Activated CD8-positive, alpha-beta memory T cell treated with anti-CD3 and anti-CD28 coated beads for 24 hours (primary cell): ENCODE data around the gene ASPRV1.

Experiments
- DNase-seq: peaks from one replicate; pipeline ENCODE4 v3.0.0-alpha.2; 2020

ASPRV1 gene

DNA sequence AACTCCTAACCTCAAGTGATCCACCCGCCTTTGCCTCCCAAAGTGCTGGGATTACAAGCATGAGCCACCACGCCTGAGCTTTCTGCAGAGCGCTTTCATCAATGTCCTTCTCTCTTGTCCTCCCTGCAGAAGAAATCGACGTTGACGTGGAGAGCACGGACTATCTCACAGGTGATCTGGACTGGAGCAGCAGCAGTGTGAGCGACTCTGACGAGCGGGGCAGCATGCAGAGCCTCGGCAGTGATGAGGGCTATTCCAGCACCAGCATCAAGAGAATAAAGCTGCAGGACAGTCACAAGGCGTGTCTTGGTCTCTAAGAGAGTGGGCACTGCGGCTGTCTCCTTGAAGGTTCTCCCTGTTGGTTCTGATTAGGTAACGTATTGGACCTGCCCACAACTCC, 23.5 kb downstream of the ASPRV1 start:
- DNase-seq: no peak

DNA sequence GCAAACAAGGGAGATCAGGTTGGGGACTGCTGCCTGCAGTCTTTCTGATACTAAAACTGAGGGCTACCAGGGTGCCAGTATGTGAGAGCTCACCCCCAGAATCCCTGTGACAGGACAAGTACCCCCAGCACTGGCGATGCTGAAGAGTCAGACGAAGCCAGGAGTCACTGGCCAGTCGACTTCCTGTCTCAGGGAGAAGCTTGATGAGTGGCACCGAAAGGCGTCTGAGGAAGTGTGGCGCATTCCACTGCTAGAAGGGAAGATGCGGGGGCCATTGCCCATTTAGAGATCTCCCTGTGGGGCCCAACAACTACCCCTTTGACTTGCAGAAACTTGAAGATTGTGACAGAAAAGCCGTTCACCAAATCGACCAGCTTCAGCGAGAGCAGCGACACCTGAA, 24.5 kb downstream of the ASPRV1 start:
- DNase-seq: no peak

DNA sequence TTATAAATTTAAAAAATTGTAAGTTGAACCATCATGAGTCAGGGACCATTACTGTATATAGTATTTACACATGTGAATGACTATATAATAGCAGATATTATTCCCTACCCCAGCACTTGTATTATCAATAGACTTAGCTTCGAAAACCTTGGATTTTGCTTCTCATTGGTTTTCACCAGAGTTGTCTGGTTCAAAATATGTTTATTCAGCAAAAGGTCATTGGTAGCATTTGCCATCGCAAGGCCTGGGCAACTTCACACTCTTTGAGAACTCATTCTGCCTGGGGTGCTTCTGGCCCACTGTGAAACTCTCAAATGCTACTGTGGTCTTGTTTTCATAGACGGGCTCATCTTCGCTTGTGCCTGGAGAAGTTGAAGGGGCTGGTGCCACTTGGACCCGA, 26.4 kb downstream of the ASPRV1 start:
- DNase-seq: no peak

DNA sequence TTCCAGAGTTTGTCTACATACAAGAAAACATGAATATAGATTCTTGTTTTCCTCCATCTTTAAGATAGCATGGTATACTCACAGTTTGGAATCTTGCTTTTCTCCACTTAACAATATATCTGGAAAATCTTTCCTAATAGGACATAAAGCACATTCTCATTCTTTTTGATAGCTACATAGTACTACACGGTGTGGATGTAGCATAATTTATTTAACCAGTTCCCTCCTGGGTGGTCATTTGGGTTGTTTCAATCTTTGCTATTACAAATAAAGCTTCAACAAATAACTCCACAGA, 26.9 kb downstream of the ASPRV1 start:
- no peak for DNase-seq

DNA sequence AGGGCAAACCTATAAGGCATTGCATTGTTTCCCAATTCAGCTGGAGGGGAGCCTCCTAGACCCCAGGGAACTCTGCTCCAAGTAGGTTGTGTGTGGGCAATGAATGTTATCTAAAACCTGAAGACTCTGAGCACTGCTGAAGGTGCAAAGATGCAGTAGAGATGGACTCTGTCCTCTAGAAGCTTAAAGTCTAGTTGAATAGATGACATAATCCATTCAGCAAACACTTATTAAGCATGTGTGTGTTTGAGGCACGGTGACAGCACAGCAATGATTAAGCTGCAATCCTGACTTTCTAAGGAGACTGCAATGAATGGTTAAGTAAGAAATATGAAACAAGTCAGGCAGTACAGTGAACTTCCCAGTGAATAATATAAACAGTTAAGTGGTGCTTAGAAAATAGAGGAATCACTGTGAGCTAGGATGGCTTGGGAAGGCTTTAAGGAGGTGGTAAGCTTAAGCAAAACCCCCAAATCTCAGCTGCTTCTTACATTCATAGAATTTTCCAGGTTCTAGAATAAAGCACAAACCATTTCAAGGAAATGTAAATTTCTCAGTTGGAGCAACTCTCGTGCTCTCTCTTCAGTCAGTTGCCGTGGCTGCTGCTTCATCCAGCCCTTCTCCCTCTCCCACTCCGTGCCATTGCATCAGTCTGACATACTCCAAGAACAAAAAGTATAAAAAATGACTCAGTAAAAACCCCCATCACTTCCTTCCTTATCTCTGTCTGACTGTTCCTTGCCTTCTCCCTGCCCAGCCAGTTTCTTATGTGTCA, 27.4 kb downstream of the ASPRV1 start:
- DNase-seq: no peak

DNA sequence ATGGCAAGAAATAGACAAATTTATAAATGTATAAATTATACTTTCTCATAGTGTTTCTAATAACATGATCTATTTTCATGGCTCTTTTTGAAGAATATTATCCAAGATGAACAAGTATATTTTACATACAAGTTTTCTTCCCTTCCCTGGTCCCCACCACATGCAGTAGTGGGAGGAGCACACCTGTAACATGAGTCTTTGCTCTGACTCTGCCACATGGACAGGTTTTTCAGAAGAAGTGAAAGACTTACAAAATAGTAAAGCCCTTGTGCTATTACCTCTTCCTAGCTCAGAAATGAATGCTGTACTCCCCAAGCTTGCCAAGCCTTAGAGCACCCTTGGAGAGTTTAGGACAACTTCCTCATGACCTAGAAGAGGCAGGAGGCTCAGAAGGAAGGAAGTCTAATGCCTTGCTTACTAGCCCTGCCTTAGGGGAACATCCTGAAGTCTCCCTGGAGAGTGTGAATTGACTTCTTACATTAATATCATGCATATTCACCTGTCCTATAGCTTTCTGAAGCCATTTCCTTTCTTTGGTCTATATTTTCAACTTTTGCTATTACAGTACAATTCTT, 28.1 kb downstream of the ASPRV1 start:
- no peak for DNase-seq

DNA sequence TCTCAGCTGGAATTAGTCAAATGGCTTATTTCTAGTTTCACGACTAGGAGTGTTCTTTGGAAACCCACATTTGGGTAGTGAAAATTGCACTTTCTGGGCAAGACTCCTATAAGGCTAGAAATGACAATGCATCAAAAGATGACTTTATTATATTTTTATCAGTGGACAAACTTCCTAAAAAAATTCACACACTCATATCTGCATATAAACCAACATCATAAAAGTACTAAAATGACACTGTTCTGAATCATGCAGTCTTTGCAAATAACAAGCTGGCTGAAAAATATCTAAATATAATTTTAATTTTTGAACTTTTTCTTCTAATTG, 28.9 kb downstream of the ASPRV1 start:
- DNase-seq: no peak

DNA sequence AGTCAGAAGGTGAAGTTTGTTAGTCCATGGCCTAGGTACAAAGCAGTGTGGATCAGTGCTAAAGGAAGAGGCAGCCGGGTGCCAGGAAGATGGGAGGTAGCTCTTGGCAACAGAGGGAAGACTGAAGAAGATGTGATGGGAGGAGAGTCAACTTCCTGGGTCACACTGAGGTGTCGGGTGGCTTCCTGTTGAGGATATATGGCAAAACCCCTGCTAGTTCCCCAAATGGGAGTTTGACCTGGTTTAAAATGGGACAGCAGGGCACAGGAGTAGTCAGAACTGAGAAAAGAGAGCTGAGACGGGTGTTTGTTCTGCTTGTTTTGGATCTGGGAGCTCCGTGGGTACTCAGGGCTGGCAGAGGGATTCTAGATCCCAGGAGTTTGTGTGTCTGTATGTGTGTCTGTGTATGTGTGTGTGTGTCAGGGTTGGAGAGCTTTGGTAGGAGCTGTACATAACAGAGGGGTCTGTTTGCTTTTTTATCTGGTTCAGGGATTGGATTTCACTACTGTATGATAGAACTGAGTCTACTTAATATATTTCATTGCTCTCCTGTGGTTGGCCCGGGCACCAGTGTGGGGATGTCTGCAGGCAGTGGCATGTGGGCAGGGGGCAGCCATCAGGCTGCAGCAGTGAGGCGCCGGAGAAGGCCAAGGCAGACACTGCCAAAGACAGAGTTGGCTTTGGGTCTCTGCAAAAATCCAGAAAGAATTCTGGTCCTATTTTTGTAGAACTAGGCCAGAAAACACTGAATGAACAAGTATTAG, 29.4 kb downstream of the ASPRV1 start:
- no peak for DNase-seq

DNA sequence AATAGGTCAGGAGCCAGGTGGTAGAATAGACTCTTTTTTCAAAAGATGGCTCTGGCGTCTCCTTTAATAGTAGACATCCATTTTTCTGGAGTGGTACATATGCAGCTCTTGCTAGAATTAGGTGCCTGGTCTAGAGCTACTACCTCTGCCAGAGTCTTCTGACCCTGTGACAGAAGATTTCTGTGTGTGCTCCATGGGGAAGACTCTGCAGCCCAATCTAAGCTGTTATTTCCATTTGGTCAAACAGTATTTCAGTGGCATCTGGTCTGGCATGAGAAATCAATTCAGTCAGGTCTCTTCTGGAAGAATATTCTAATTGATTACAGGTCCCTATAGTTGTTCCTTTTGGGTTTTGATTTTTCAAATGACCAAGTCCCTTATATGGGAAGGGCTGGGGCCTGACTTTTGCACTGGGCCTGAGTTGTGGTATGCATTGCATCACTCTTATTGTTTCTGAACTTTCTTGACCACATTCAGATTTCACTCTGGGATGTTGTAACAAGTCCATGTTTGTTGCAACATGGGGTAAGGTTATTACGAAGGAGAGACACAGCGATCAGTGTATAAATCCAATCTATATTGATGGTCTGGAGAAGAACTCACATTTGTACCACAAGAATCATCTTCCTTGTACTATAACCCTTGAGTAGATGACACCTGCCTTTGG, 34.4 kb downstream of the ASPRV1 start:
- no peak for DNase-seq

DNA sequence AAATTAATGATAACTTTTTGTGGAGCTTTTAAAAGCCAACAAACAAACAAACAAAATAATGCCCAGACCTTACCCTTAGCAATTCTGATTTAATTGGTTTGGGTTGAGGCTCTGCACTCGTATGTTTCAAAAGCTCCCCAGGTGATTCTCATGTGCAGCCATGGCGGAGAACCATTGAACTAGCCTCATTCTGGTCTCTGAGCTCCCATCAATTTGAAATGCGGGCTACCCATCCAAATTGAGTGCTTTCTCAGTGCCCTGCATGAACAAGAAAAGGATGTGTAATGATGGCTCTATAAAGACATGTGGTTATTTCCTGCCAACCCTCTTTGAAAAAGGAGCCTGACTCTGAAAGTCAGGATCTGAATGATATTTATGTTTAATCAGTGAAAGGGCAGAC, 38.3 kb downstream of the ASPRV1 start:
- DNase-seq: no peak

DNA sequence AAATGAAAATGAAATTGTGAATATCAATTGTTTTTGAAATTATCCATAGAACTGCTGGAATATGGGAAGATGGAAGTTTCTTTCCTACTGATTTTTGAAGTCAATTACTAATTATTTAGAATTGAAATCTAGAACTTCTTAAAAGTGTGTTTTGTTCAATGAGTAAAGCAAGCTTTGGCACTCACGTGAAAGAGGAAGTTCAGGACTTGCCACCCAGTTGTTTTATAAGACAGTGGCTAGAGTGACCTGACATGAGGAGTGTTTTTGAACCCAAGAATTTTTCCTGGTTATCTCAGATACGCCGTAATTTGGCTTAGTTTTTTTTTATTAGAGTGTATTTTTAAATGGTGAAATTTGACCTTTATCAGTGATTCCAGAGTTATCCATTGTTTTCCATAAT, 43.0 kb downstream of the ASPRV1 start:
- no peak for DNase-seq

DNA sequence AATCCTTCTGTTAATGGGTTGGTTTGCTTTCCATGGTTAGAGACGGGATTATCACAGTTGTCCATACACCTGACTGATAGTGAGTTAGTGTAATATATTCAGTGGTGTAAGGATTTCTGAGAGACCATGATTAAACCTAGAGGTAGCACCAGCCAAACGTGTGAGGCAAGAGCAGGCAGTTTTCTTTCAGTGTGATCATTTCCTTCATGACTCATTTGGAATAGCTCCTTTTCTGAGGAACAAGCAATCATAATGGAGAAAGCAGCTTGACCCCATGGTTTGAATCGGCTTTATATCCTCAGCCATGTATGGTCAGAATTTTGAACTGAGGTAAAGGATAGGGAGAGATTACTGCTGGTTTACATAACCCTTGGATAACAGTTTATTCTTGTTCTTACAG, 43.6 kb downstream of the ASPRV1 start:
- DNase-seq: no peak

DNA sequence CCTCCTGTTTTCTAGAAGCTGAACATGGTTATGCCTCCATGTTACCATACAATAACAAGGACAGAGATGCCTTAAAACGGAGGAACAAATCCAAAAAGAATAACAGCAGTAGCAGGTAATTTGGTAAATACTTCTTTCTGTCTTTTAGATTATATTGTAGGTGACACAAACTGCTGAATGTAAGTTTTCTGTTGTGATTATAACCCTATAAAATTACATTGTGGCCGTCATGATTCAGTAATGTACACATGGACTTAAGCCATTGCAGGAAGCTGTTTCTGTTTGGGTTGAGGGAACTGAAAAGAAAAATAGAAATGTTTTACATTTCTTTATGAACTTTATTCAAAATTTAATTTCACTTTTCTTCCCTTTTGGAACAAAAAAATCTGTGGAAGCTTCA, 45.3 kb downstream of the ASPRV1 start:
- no peak for DNase-seq

DNA sequence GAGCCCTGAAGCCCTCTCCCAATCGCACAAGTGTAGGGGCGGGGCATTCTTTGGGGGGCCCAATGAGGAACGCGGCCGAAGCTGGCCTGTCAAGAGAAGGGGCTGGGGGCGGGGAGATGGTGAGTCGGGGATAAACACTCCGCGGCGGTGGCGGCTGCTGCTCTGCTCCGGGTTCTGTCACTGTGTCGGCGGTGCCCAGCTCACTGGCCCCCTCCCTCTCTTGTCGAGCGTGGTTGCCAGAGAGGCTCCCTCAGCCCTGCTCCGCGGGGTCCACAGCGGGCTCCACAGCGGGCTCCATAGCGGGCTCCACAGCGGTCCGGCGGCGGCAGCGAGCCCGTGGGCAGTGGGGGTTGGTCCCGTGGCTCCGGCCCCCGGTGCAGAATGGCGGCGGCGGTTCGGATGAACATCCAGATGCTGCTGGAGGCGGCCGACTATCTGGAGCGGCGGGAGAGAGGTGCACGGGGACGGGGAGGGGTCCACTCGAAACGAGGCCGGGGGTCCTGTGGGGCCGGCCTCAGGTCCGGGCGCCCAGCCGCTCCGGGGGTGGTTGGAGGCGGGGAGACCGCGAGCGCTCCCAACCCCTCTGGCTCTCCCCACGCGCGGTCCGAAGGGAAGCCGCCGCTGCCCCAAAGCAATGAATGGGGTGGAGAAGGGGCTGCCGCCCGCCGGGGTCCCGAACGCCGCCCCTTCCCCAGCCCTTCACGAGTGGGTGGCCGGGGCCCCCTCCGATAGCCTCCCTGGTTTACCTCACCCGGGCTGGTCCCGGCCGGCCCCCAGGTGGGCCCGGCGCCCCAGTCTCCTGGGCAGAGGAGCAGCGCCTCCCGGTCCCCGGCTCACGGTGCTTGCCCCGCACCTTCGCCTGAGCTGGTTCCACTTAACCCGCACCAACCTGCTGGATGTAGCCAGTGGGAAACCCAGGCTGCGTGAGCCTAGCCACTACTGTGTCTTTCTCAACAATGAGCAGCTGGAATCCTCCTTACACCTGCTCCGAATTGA, 46.2 kb downstream of the ASPRV1 start, which contains the start of gene MXD1:
TSS of gene MXD1 (plus strand) at position 160 of the 996 bp plus-strand sequence. CDS start at position 382, 222 bp downstream.
- DNase-seq: no peak

DNA sequence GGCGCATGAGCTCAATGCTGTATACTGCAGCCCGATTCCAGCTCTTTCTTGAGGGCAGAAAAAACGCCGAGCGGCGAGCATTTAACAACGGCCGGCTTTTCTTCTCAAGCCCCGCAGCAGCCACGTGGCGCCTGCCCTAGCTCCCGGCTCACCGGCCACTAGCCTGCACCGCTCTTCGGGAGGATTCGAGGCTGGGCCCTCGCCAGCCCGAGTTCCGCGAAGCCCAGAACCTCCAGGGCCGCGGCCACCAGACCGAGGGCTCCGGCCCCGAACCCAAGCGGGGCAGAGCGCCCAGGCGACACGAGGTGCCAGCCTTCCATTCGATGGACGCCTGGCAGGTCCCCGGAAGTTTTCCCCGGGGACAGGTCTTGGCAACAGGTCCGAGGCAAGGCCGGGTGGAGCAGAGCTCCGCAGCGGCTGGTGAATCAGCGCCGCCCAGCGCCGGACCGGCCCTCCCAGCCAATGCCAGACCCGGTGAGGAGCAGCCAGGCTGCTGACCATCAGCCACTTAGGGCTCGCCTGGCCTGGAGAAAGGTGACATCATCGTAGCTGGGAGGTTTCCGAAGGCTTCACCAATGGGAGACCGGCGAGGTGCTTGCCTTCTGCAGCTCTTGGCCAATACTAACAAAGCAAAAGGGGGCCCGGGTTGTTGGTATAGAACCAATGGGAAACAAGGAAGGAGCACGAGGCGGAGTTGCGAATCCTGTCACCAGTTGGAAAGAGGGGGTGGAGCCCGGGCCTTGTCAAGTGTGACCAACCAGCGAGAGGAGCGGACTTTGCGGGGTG, 47.1 kb downstream of the ASPRV1 start:
- peak; percentile 99 for DNase-seq

DNA sequence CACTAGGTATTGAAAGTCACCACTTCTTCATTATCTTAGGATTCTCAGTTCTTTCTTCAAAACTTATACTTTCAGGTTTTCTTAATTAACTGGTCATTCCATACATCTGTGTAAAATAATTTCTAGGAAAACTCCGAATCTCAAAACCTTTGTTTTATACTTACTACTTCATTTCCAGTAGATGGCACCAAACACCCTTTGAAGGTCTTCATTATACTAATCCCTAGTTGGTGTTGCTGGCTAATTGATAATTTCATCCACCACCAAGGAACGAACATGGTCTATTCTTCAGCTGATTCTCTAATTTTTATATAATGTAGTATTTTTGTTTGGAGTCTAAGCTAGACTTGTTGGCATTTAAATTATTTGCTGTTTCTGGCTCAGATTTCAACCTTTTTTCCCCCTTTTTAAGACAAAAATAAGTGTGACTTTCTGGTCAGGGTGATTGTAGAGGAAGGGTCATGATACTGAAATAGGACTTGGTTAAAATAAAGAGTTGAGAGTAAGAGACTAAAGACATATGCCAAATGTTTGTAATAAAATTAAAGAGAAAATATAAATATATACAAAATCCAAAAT, 49.4 kb downstream of the ASPRV1 start:
- no peak for DNase-seq
